T-helper 2 cell treated with Interferon-gamma antibody and Interleukin-4, amounts not matched to agents 5 μg/mL and 100 μg/mL, for 36 hours (primary cell): ENCODE results near the gene DDX54.

Experiments used
- DNase-seq: peaks from one replicate; pipeline ENCODE4 v3.0.0; 2021; ENCODE audit warnings: low spot score
- H3K27ac Mint-ChIP-seq: one replicate; pipeline ENCODE4 v1.8.0; 2021; ENCODE audit warnings: mild to moderate bottlenecking, mixed read lengths
- H3K27me3 Mint-ChIP-seq: one replicate; pipeline ENCODE4 v1.8.0; 2021; ENCODE audit warnings: low read depth, mixed read lengths
- H3K36me3 Mint-ChIP-seq: one replicate; pipeline ENCODE4 v1.8.0; 2021; ENCODE audit warnings: low read depth, mixed read lengths
- H3K4me1 Mint-ChIP-seq: one replicate; pipeline ENCODE4 v1.8.0; 2021; ENCODE audit warnings: low read depth, mixed read lengths
- H3K4me3 Mint-ChIP-seq: one replicate; pipeline ENCODE4 v1.8.0; 2022; ENCODE audit warnings: mild to moderate bottlenecking, moderate library complexity, mixed read lengths
- H3K9me3 Mint-ChIP-seq: one replicate; pipeline ENCODE4 v1.8.0; 2021; ENCODE audit warnings: mixed read lengths

DDX54 gene, protein sequence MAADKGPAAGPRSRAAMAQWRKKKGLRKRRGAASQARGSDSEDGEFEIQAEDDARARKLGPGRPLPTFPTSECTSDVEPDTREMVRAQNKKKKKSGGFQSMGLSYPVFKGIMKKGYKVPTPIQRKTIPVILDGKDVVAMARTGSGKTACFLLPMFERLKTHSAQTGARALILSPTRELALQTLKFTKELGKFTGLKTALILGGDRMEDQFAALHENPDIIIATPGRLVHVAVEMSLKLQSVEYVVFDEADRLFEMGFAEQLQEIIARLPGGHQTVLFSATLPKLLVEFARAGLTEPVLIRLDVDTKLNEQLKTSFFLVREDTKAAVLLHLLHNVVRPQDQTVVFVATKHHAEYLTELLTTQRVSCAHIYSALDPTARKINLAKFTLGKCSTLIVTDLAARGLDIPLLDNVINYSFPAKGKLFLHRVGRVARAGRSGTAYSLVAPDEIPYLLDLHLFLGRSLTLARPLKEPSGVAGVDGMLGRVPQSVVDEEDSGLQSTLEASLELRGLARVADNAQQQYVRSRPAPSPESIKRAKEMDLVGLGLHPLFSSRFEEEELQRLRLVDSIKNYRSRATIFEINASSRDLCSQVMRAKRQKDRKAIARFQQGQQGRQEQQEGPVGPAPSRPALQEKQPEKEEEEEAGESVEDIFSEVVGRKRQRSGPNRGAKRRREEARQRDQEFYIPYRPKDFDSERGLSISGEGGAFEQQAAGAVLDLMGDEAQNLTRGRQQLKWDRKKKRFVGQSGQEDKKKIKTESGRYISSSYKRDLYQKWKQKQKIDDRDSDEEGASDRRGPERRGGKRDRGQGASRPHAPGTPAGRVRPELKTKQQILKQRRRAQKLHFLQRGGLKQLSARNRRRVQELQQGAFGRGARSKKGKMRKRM

DNA sequence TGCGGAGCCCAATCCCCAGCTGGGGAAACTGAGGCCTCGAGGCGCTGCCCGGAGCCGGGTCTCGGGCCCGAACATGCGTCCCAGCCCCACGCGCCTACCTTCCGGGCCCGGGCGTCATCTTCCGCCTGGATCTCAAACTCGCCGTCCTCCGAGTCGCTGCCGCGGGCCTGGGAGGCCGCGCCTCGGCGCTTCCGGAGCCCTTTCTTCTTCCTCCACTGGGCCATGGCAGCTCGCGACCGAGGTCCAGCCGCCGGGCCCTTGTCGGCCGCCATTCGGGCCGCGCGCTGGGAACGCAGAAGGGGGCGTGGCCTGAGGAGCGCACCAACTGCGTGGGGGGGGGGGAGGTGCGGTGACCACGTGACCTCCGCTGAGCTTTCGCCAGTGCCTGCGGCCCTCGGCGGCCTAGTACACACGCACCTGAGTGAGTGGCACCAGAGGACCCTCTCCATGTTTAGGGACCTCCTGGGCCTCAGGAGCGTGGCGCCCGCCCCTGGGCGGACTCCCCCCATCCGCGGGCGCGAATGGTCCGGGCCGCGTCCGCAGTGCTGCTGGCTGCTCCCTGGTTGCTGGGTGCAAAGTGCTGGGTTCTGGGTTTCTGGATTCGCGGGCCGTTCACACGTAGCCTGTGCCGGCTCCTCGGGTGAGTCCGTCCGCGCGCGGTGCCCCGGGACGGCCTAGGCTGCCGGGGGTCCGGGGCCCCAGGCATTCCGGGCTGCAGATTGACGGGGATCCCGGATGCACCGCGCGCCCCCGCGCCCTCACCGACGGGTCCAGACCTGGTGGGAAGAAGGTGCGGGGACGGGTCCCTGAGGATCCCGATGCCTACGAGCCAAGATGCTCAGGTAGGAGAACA is at the start of gene DDX54, which contains the start of gene RITA1:
Gene DDX54 (minus strand): TSS at position 299 of the 853 bp plus-strand sequence. CDS start 27 bp downstream, at position 272.
Gene RITA1 (plus strand): TSS at position 542 of the 853 bp plus-strand sequence. CDS start 1,026 bp downstream, outside the sequence.
- Mint-ChIP-seq H3K27ac (peak within 1 kb of the TSS; percentile 97), H3K27me3 (no peaks in the 10 kb centered on the region)

GRCh38 chr12:113234483-113234882 is 49.2 kb upstream of the DDX54 start:
- Mint-ChIP-seq H3K9me3 (no peaks in the 10 kb centered on the region), H3K4me3 (no peak overlapping the region), H3K27ac (no peak overlapping the region), H3K4me1 (peaks cover 29% of the 10 kb centered on the region), H3K36me3 (peaks cover 49% of the 10 kb centered on the region), H3K27me3 (no peaks in the 10 kb centered on the region)
- no peak for DNase-seq

More for the DNA sequence above, at the start of gene DDX54, which contains the start of gene RITA1:
- H3K4me3 Mint-ChIP-seq, result peak within 1 kb of the TSS; percentile 98
- H3K9me3 Mint-ChIP-seq, result no peaks in the 10 kb centered on the region
- DNase-seq, result peak; percentile 79
- peaks cover 37% of the 10 kb centered on the region for H3K36me3 Mint-ChIP-seq
- H3K4me1 Mint-ChIP-seq, result peaks cover 21% of the 10 kb centered on the region

GRCh38 chr12:113233967-113234366 is 48.7 kb upstream of the DDX54 start:
- peaks cover 32% of the 10 kb centered on the region for H3K4me1 Mint-ChIP-seq
- H3K27ac Mint-ChIP-seq, result no peak overlapping the region
- H3K36me3 Mint-ChIP-seq, result peaks cover 47% of the 10 kb centered on the region
- H3K4me3 Mint-ChIP-seq, result no peak overlapping the region
- no peak for DNase-seq
- no peaks in the 10 kb centered on the region for H3K27me3 Mint-ChIP-seq
- H3K9me3 Mint-ChIP-seq, result no peaks in the 10 kb centered on the region

DNA sequence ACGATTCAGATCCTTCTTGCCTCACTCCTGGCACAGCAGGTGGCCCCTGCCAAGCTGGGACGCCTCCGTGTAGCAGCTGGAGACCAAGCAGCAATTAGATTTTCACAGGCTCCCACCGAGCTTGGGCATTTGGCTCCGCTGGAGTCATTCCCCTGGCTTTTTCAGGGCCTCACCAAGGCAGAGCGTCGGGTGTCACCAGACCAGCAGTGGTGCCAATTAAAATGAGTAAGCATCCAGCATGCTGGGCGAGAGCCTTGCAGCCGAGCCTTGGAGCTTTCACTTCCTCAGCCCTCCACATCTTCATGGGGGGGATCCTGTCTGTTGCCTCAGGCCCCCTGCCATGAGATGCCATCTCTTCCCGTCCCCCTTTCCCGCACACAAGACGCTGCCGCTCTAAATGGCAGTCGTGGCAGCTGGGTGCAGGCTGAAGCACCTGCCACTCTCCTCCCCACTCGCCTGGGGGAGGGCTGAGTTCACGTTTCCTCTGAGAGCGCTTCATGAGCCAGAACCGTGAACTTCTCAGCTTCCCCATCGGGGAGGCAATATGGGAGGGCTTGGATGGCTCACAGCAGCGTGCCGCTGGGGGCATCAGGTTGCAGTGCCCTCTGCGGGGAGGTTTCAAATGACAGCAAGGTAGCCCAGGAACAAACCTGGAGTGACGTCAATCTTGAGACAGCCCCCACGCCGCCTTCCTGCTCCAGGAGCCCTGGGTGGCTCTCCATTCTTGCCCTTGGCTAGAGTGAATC is 47.7 kb upstream of the DDX54 start:
- DNase-seq, result peak; percentile 37
- Mint-ChIP-seq H3K36me3 (peaks cover 49% of the 10 kb centered on the region), H3K9me3 (no peaks in the 10 kb centered on the region), H3K4me3 (peak overlapping the region; percentile 80), H3K27me3 (no peaks in the 10 kb centered on the region), H3K27ac (peak overlapping the region; percentile 93), H3K4me1 (peaks cover 38% of the 10 kb centered on the region)

DNA sequence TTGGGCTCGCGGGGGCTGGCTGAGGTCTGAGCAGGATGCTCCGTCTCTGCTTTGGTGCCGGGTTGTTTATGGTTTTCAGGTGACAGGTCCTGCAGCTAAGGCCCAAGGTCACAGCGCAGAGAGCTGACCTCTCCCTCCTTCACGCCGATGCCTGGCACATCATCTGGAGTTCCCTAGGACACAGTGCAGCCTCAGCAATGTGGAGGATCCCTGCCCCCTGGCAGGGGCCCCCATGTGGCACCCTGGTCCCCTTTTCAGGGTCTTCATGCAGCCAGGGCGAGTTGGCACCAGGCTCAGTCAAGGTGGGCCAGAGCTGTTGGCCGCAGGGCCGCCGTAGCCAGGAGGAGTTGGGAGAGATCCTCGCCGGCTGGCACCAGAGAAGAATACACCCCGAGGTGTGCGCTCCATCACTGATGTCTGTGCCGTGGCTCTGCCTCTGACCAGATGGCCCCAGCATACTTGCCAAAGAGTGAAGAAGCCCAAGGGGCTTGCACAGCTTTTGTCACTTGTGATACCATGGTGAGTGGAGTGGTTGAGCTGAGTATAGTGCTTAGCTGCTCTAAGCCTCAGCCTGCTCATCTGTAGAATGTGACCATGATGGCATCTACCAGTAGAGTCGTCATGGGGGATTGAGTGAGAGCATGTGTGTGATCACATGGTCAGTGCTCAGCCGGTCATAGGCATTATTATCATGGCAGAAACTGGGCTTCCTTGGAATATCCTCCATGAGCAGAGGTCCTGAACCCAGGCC is 47.0 kb upstream of the DDX54 start:
- H3K27ac Mint-ChIP-seq, result peak overlapping the region; percentile 76

GRCh38 chr12:113231235-113232088 is 46.2 kb upstream of the DDX54 start:
- no peak for DNase-seq
- Mint-ChIP-seq H3K4me1 (peaks cover 41% of the 10 kb centered on the region), H3K9me3 (no peaks in the 10 kb centered on the region), H3K27me3 (no peaks in the 10 kb centered on the region), H3K36me3 (peaks cover 55% of the 10 kb centered on the region), H3K4me3 (no peak overlapping the region), H3K27ac (peak overlapping the region; percentile 31)

More for the DNA sequence above, 47.0 kb upstream of the DDX54 start:
- no peaks in the 10 kb centered on the region for H3K9me3 Mint-ChIP-seq
- peak overlapping the region; percentile 80 for H3K4me3 Mint-ChIP-seq
- H3K4me1 Mint-ChIP-seq, result peaks cover 38% of the 10 kb centered on the region
- H3K27me3 Mint-ChIP-seq, result no peaks in the 10 kb centered on the region
- H3K36me3 Mint-ChIP-seq, result peaks cover 53% of the 10 kb centered on the region
- DNase-seq, result no peak

- Mint-ChIP-seq H3K27ac (peak overlapping the region; percentile 93), H3K4me3 (peak overlapping the region; percentile 66), H3K4me1 (peaks cover 39% of the 10 kb centered on the region), H3K36me3 (peaks cover 48% of the 10 kb centered on the region), H3K9me3 (no peaks in the 10 kb centered on the region), H3K27me3 (no peaks in the 10 kb centered on the region)
- DNase-seq, result no peak
Observed at GRCh38 chr12:113230315-113231234, 45.3 kb upstream of the DDX54 start.

DNA sequence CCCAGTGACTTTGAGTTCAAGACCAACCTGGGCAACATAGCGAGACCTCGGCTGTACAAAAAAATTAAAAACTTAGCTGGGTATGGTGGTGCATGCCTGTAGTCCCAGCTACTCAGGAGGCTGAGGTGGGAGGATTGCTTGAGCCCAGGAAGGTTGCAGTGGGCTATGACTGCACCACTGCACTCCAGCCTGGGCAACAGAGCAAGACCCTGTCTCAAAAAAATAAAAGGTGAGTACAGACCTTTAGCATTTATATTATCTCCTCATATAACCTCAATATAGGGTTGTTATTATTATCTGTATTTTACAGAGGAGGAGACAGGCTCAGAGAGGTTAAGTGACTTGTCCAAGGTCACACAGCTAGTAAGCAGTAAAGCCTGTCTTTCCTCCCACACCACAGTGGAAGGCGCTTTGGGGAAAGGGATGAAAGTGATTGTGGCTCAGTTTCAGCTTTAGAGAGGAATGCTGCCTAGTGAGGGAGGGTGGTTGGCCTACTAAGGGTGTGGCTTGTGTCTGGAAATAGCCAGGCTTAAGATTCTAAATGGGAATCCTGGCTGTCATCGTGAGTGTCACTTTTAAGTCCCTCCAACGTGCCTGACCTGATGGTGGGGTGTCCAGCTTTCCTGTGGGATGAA is 43.2 kb upstream of the DDX54 start:
- H3K4me3 Mint-ChIP-seq, result no peak overlapping the region
- H3K27me3 Mint-ChIP-seq, result no peaks in the 10 kb centered on the region
- no peak for DNase-seq
- peaks cover 37% of the 10 kb centered on the region for H3K4me1 Mint-ChIP-seq
- H3K9me3 Mint-ChIP-seq, result no peaks in the 10 kb centered on the region
- peaks cover 37% of the 10 kb centered on the region for H3K36me3 Mint-ChIP-seq
- H3K27ac Mint-ChIP-seq, result peak overlapping the region; percentile 70

GRCh38 chr12:113227686-113228391 is 42.6 kb upstream of the DDX54 start:
- DNase-seq, result no peak
- Mint-ChIP-seq H3K9me3 (no peaks in the 10 kb centered on the region), H3K27me3 (no peaks in the 10 kb centered on the region), H3K36me3 (peaks cover 33% of the 10 kb centered on the region), H3K4me1 (peaks cover 35% of the 10 kb centered on the region), H3K4me3 (no peak overlapping the region), H3K27ac (peak overlapping the region; percentile 41)
